HAP-1 (cell line): ENCODE data around the gene THBD.

ENCODE experiments used
- DNase-seq, 2 experiments: peaks; one replicate each; pipeline ENCODE4 v3.0.0-alpha.2; 2016 to 2020; ENCODE audit warnings: low spot score in 2 of 2
- H3K27me3 ChIP-seq: fragments of 250-450 bp; sonication (Bioruptor Pico); 2 replicates; pipeline ENCODE4 v1.5.1; 2020; ENCODE audit warnings: low read depth, mild to moderate bottlenecking, moderate library complexity
- H3K36me3 ChIP-seq: fragments of 250-450 bp; sonication (Bioruptor Pico); replicated peaks from 2 replicates; pipeline ENCODE4 v1.5.1; 2020; ENCODE audit warnings: mild to moderate bottlenecking
- H3K4me1 ChIP-seq: fragments of 250-450 bp; sonication (Bioruptor Pico); 2 replicates; pipeline ENCODE4 v1.5.1; 2020; ENCODE audit warnings: mild to moderate bottlenecking
- H3K4me3 ChIP-seq: fragments of 250-450 bp; sonication (Bioruptor Pico); 2 replicates; pipeline ENCODE4 v1.5.1; 2020; ENCODE audit warnings: mild to moderate bottlenecking, moderate library complexity
- H3K9me3 ChIP-seq: fragments of 250-450 bp; sonication (Bioruptor Pico); 2 replicates; pipeline ENCODE4 v1.5.1; 2020; ENCODE audit warnings: mild to moderate bottlenecking, moderate library complexity
- in situ Hi-C: fragments of 300-500 bp; cut with MboI; formaldehyde crosslinking; loops from 3 replicates; pipeline ENCODE4 v1.14.3; 2020; ENCODE audit warnings: low sequenced_read_pairs, inconsistent platforms, mixed read lengths

The THBD gene

DNA sequence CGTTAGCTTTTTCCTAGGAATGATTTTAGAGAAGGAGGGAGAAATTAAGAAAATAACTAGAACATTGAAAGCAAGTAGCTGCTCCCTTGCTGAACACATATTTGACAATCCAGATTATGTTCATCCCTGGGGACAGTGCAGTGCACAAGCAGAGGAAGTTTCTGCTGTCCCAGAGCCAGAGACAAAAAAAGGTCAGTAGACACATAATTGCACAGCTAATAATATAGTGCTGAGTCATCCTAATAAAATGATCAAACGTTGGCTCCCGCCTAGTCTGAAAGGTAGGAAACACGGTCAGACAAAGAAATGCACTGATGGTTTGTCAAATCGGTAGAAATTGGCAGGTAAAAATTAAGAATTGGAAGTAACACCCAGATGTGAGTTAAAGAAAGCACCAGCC is 36.0 kb downstream of the THBD start:
- Histone ChIP-seq H3K4me1 (no peaks in the 10 kb centered on the region), H3K4me3 (no peak overlapping the region), H3K36me3 (no peaks in the 10 kb centered on the region), H3K9me3 (no peaks in the 10 kb centered on the region), H3K27me3 (no peaks in the 10 kb centered on the region)
- no peak for DNase-seq
- in situ Hi-C loops = loop anchor here (25.0 kb wide), 1 partner anchor 99 kb away; no protein-coding TSS in a partner anchor

DNA sequence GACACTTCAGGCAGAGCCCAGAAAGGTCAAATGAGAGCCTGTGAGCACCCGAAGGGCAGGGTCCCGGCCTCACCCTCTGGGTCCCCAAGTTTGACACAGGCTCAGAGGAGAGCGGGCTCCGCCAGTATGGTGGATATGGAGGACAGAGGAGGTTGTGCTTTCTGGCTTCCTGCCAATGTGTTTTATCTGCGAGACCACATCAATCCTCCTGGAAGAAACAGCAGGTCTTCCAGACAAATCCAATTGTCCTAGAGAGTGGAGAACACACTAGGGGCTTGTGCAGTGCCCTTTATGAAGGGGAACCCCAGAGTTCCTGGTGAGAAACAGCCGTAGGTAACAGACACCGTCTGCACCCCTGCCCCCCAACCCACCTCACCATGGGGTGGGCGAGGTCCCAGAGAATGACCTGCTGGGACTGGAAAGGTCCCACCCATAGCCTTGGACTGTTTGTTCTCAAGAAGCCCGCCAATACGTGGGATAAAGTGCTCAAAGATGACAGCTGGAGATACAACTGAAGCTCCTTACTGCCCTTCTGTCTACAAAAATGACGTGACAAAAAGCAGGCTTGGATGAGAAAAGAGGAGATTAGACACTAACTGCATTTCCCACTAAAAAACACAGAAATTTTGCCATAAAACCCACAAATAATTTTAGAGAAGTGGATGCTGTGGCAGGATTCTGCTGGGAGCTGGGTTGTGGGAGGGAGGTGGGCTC is 38.3 kb downstream of the THBD start:
- H3K27me3 ChIP-seq = no peaks in the 10 kb centered on the region
- no peaks in the 10 kb centered on the region for H3K4me1 ChIP-seq
- no peak for DNase-seq
- no peaks in the 10 kb centered on the region for H3K9me3 ChIP-seq
- H3K4me3 ChIP-seq = no peak overlapping the region
- H3K36me3 ChIP-seq = no peaks in the 10 kb centered on the region
- in situ Hi-C loops = loop anchor here (25.0 kb wide), 1 partner anchor 101 kb away; no protein-coding TSS in a partner anchor

DNA sequence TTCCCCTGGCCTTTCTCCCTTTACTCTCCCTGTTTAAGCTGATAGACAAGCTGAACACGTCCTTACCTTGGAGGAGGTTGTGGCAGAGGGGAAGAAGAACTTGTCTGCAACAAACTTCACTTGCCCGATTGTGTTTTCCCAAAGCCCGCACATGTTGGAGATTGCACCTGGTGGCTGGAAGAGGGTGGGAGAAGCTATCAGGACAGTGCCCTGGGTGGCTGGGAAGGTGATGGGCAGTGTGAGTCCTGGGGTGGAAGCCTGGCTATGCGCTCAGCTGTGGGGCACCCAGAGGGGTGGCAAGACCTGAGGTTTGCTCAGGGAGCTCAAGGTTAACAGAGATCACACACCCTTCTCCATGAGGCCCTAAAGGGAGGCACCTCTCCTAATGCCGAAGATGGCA is 39.4 kb downstream of the THBD start:
- in situ Hi-C loops = loop anchor here (25.0 kb wide), 1 partner anchor 102 kb away; no protein-coding TSS in a partner anchor
- no peaks in the 10 kb centered on the region for H3K9me3 ChIP-seq
- H3K27me3 ChIP-seq = no peaks in the 10 kb centered on the region
- no peaks in the 10 kb centered on the region for H3K36me3 ChIP-seq
- H3K4me3 ChIP-seq = no peak overlapping the region
- no peaks in the 10 kb centered on the region for H3K4me1 ChIP-seq
- DNase-seq = no peak

- in situ Hi-C loops = loop anchor here (25.0 kb wide), 1 partner anchor 103 kb away; no protein-coding TSS in a partner anchor
- H3K9me3 ChIP-seq = no peaks in the 10 kb centered on the region
- H3K4me3 ChIP-seq = no peak overlapping the region
- H3K36me3 ChIP-seq = no peaks in the 10 kb centered on the region
- DNase-seq = no peak
- no peaks in the 10 kb centered on the region for H3K4me1 ChIP-seq
- H3K27me3 ChIP-seq = no peaks in the 10 kb centered on the region
These were observed 39.8 kb downstream of the THBD start for GRCh38 chr20:23009636-23010035.

GRCh38 chr20:23008667-23009066 is 40.8 kb downstream of the THBD start:
- Histone ChIP-seq H3K4me1 (no peaks in the 10 kb centered on the region), H3K9me3 (no peaks in the 10 kb centered on the region), H3K4me3 (no peak overlapping the region), H3K27me3 (no peaks in the 10 kb centered on the region), H3K36me3 (no peaks in the 10 kb centered on the region)
- no peak for DNase-seq
- in situ Hi-C loops = loop anchor here (25.0 kb wide), 1 partner anchor 104 kb away; no protein-coding TSS in a partner anchor

DNA sequence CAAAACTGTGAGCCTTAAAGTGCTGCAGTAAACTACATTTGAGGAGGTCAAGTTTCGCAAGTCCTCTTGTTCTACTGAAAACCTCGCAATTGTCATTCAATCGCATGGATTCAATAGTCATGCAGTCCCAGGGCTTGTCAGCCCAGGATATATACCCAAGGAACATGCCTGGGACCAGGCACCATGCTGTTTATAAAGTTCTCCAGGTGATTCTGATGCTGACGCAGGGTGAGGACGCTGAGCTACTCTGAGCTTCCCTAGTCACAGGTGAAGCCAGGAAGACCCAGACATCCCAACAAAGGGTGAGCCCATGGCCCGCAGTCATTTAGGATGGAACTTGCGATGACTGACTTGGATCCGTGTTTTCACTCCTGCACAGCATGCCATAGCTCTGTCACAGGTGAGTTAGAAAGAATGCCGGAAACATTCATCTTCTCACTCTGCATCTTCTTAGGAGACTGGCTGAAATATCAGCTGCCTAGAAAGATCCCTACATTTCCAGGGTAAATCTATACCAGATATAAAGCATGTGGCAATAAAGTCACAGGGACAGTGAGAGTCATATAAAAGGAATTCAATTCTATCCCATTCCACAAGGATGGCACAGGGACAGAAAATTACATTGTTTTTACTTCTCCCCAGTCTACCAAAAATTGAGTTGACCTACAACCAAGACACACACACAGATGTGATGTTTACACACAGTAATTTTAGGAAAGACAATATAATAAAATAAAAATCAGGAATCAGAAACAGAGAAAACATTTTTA is 41.4 kb downstream of the THBD start:
- in situ Hi-C loops = loop anchor here (25.0 kb wide), 1 partner anchor 104 kb away; no protein-coding TSS in a partner anchor
- no peaks in the 10 kb centered on the region for H3K27me3 ChIP-seq

GRCh38 chr20:23007462-23007861 is 42.0 kb downstream of the THBD start:
- no peaks in the 10 kb centered on the region for H3K9me3 ChIP-seq
- no peaks in the 10 kb centered on the region for H3K27me3 ChIP-seq
- H3K4me3 ChIP-seq = no peak overlapping the region
- H3K36me3 ChIP-seq = no peaks in the 10 kb centered on the region
- DNase-seq = no peak
- in situ Hi-C loops = loop anchor here (25.0 kb wide), 1 partner anchor 105 kb away; no protein-coding TSS in a partner anchor
- H3K4me1 ChIP-seq = no peaks in the 10 kb centered on the region

More for the DNA sequence above, 41.4 kb downstream of the THBD start:
- no peaks in the 10 kb centered on the region for H3K9me3 ChIP-seq
- no peaks in the 10 kb centered on the region for H3K4me1 ChIP-seq
- H3K4me3 ChIP-seq = no peak overlapping the region
- no peaks in the 10 kb centered on the region for H3K36me3 ChIP-seq
- DNase-seq = no peak

- no peak overlapping the region for H3K4me3 ChIP-seq
- no peak for DNase-seq
- in situ Hi-C loops = loop anchor here (25.0 kb wide), 1 partner anchor 107 kb away; no protein-coding TSS in a partner anchor
- no peaks in the 10 kb centered on the region for H3K27me3 ChIP-seq
- H3K4me1 ChIP-seq = no peaks in the 10 kb centered on the region
- no peaks in the 10 kb centered on the region for H3K36me3 ChIP-seq
- H3K9me3 ChIP-seq = 0 out of 2 replicates have a peak, but pooled peaks cover 2% of the 10 kb centered on the region
These were observed 43.7 kb downstream of the THBD start for GRCh38 chr20:23005776-23006175.

- Histone ChIP-seq H3K4me3 (no peak overlapping the region), H3K9me3 (0 out of 2 replicates have a peak, but pooled peaks cover 2% of the 10 kb centered on the region), H3K27me3 (no peaks in the 10 kb centered on the region), H3K36me3 (no peaks in the 10 kb centered on the region), H3K4me1 (no peaks in the 10 kb centered on the region)
- in situ Hi-C loops = loop anchor here (25.0 kb wide), 1 partner anchor 108 kb away; no protein-coding TSS in a partner anchor
- no peak for DNase-seq
These were observed 45.5 kb downstream of the THBD start for GRCh38 chr20:23003881-23004460.

- in situ Hi-C loops = loop anchor here (25.0 kb wide), 1 partner anchor 109 kb away; no protein-coding TSS in a partner anchor
- H3K27me3 ChIP-seq = no peaks in the 10 kb centered on the region
- no peak overlapping the region for H3K4me3 ChIP-seq
- 0 out of 2 replicates have a peak, but pooled peaks cover 2% of the 10 kb centered on the region for H3K9me3 ChIP-seq
- DNase-seq = no peak
- H3K36me3 ChIP-seq = no peaks in the 10 kb centered on the region
- no peaks in the 10 kb centered on the region for H3K4me1 ChIP-seq
These were observed 46.3 kb downstream of the THBD start for GRCh38 chr20:23003077-23003635.

- Histone ChIP-seq H3K9me3 (0 out of 2 replicates have a peak, but pooled peaks cover 2% of the 10 kb centered on the region), H3K4me3 (no peak overlapping the region), H3K4me1 (no peaks in the 10 kb centered on the region), H3K36me3 (no peaks in the 10 kb centered on the region), H3K27me3 (no peaks in the 10 kb centered on the region)
- DNase-seq = no peak
- in situ Hi-C loops = loop anchor here (25.0 kb wide), 1 partner anchor 110 kb away; no protein-coding TSS in a partner anchor
These were observed 47.2 kb downstream of the THBD start for GRCh38 chr20:23002276-23002675.

- DNase-seq = no peak
- Histone ChIP-seq H3K9me3 (0 out of 2 replicates have a peak, but pooled peaks cover 2% of the 10 kb centered on the region), H3K36me3 (no peaks in the 10 kb centered on the region), H3K4me3 (no peak overlapping the region), H3K27me3 (no peaks in the 10 kb centered on the region), H3K4me1 (no peaks in the 10 kb centered on the region)
- in situ Hi-C loops = loop anchor here (25.0 kb wide), 1 partner anchor 112 kb away; no protein-coding TSS in a partner anchor
These were observed 49.1 kb downstream of the THBD start for GRCh38 chr20:23000232-23000947.
